GM10847 (cell line): ENCODE measurements around the gene SLC32A1.
A peak's percentile ranks its signal among the peaks of the same experiment; 100 is the strongest.

ENCODE experiments used
- POLR2A ChIP-seq: IDR thresholded peaks from 2 replicates; pipeline ENCODE4 v1.6.1; 2011; ENCODE audit not compliant: insufficient read length; ENCODE audit errors: extremely low read depth

SLC32A1 gene

GRCh38 chr20:38731738-38732113 is 7.4 kb downstream of the SLC32A1 start:
- TF ChIP-seq POLR2A, result no peak

GRCh38 chr20:38732981-38733380 is 8.7 kb downstream of the SLC32A1 start:
- TF ChIP-seq POLR2A, result no peak

GRCh38 chr20:38735172-38735571 is 10.9 kb downstream of the SLC32A1 start:
- TF ChIP-seq POLR2A, result no peak

- no peak for TF ChIP-seq POLR2A
These were observed 13.6 kb downstream of the SLC32A1 start for GRCh38 chr20:38737887-38738286.

GRCh38 chr20:38745757-38746156 is 21.5 kb downstream of the SLC32A1 start:
- TF ChIP-seq POLR2A, result no peak

- no peak for TF ChIP-seq POLR2A
These were observed 23.3 kb downstream of the SLC32A1 start for GRCh38 chr20:38747495-38748096.

GRCh38 chr20:38748097-38748860 is 24.0 kb downstream of the SLC32A1 start, which contains the start of gene ACTR5:
ACTR5 (plus strand) TSS chr20:38748460; CDS start chr20:38748479, 19 bp downstream.
- peak; percentile 67 for TF ChIP-seq POLR2A

- TF ChIP-seq POLR2A, result no peak
These were observed 24.5 kb downstream of the SLC32A1 start for GRCh38 chr20:38748861-38749149.

GRCh38 chr20:38751360-38751976 is 27.2 kb downstream of the SLC32A1 start:
- no peak for TF ChIP-seq POLR2A

- no peak for TF ChIP-seq POLR2A
These were observed 27.7 kb downstream of the SLC32A1 start for GRCh38 chr20:38752029-38752428.

GRCh38 chr20:38754924-38755323 is 30.6 kb downstream of the SLC32A1 start:
- TF ChIP-seq POLR2A, result no peak

- no peak for TF ChIP-seq POLR2A
These were observed 31.1 kb downstream of the SLC32A1 start for GRCh38 chr20:38755324-38755910.

- TF ChIP-seq POLR2A, result no peak
These were observed 33.0 kb downstream of the SLC32A1 start for GRCh38 chr20:38757145-38757775.

- no peak for TF ChIP-seq POLR2A
These were observed 34.8 kb downstream of the SLC32A1 start for GRCh38 chr20:38759106-38759505.

GRCh38 chr20:38760978-38761377 is 36.7 kb downstream of the SLC32A1 start:
- TF ChIP-seq POLR2A, result no peak

GRCh38 chr20:38762174-38762573 is 37.9 kb downstream of the SLC32A1 start:
- TF ChIP-seq POLR2A, result no peak

GRCh38 chr20:38763616-38764015 is 39.3 kb downstream of the SLC32A1 start:
- TF ChIP-seq POLR2A, result no peak
